Spleen (tissue), 11 donors: Measurements from ENCODE around the gene ADGRV1. TPM values are rescaled to one million over a fixed set of nuclear protein-coding genes. Genes with fewer than 3 reads are reported as not detected.
"Not testable (repeated sequence)": the region's sequence is repeated elsewhere in the genome, so short reads cannot be mapped to it uniquely, and the experiment has no call there.

Experiments used
- DNase-seq: peaks from one replicate; pipeline ENCODE4 v3.0.0-alpha.2; 2020
- H3K27ac ChIP-seq, 8 donors: fragments of 200-600 bp; sonication (generic) in 7 of 8; 1 replicate in 4 of 8; 2 replicates in 4 of 8; pipeline versions ENCODE4 v1.5.0 to v1.8.0; 2016 to 2021; ENCODE audit warnings: inconsistent platforms in 4 of 8, mild to moderate bottlenecking in 4 of 8, moderate library complexity in 1 of 8
- H3K27me3 ChIP-seq, 7 donors: fragments of 200-600 bp; sonication (generic) in 6 of 7; replicated peaks in 1 of 7; 1 replicate in 4 of 7; 2 replicates in 3 of 7; pipeline versions ENCODE4 v1.5.0 to v1.8.0; 2016 to 2021; ENCODE audit warnings: inconsistent platforms in 3 of 7, mild to moderate bottlenecking in 1 of 7
- H3K36me3 ChIP-seq, 6 donors: fragments of 200-600 bp; sonication (generic) in 5 of 6; 1 replicate in 4 of 6; 2 replicates in 2 of 6; pipeline versions ENCODE4 v1.5.0 to v1.8.0; 2016 to 2021; ENCODE audit warnings: inconsistent platforms in 2 of 6
- H3K4me1 ChIP-seq, 6 donors: fragments of 200-600 bp; sonication (generic) in 5 of 6; 1 replicate in 3 of 6; 2 replicates in 3 of 6; pipeline versions ENCODE4 v1.5.0 to v1.8.0; 2016 to 2021; ENCODE audit warnings: inconsistent platforms in 3 of 6
- H3K4me3 ChIP-seq, 8 donors: fragments of 200-600 bp; sonication (generic) in 7 of 8; 1 replicate in 4 of 8; 2 replicates in 4 of 8; pipeline versions ENCODE4 v1.5.0 to v1.8.0; 2016 to 2021; ENCODE audit warnings: inconsistent platforms in 4 of 8, mild to moderate bottlenecking in 4 of 8, moderate library complexity in 2 of 8
- H3K9me3 ChIP-seq, 8 donors: fragments of 200-600 bp; sonication (generic) in 7 of 8; 1 replicate in 4 of 8; 2 replicates in 4 of 8; pipeline versions ENCODE4 v1.5.0 to v1.8.0; 2016 to 2021; ENCODE audit warnings: inconsistent platforms in 4 of 8
- CTCF ChIP-seq, 11 experiments: fragments of 200-600 bp in 7 of 11; fragments of 450-650 bp in 4 of 11; sonication (generic) in 4 of 11; IDR thresholded peaks in 8 of 11; conservative IDR thresholded peaks in 3 of 11; 1 replicate in 7 of 11; 2 replicates in 4 of 11; pipeline versions ENCODE4 v1.4.0 to v1.8.0; 2016 to 2021; ENCODE audit warnings: antibody characterized with exemption in 11 of 11, inconsistent platforms in 4 of 11, mild to moderate bottlenecking in 1 of 11
- POLR2A ChIP-seq, 3 donors: fragments of 450-650 bp; IDR thresholded peaks; one replicate each; pipeline ENCODE4 v1.5.1; 2017; ENCODE audit warnings: antibody characterized with exemption in 3 of 3, mild to moderate bottlenecking in 1 of 3
- POLR2AphosphoS5 ChIP-seq, 3 donors: sonication (generic); formaldehyde crosslinking; IDR thresholded peaks; one replicate each; pipeline ENCODE4 v1.5.1; 2017; ENCODE audit warnings: antibody characterized with exemption in 3 of 3
- WGBS, 5 donors: extraction: QIAGEN DNeasy Blood & Tissue Kit in 3 of 5; methylation state at CpG; one replicate each; pipeline versions ENCODE4 v1.1.5 to v1.1.7; 2013 to 2018; 5-methylcytosine and 5-hydroxymethylcytosine counted together
- intact Hi-C: fragments of 100-400 bp; cut with DNase I; formaldehyde crosslinking; loops from one replicate; pipeline ENCODE4 v1.15.0; 2023; ENCODE audit warnings: low total_unique reads
- polyA plus RNA-seq, 3 donors: library from polyadenylated mRNA; stranded (reverse); fragments of 200-250 nt; gene quantifications; one replicate each; pipeline ENCODE4 v1.2.1, GENCODE V29; 2013
- total RNA-seq, 7 donors: library from RNA; depleted of rRNA in 3 of 7; stranded (reverse); fragments of >200 nt in 3 of 7; fragmentation: NEBNext Ultra II Directional in 4 of 7; extraction: Animal tissue kit (Norgen Biotek cat#: 25700) in 4 of 7; gene quantifications; one replicate each; pipeline versions ENCODE4 v1.1.0 to v1.2.1, GENCODE V29; 2016 to 2021
- donor health status: healthy with polysubstance abuse.
- donor health status: DM: no; HTN: no; CAD: no; lungs with moderate emphysema.
- donor health status: DM: no; HTN: no; CAD: no.
- donor health status: Bipolar disorder and iron deficiency.
- donor health status: healthy.
- donor health status: DM: no; HTN: no; CAD: no.
- donor health status: DM: yes; HTN: yes; CAD: no.

ADGRV1 gene
- total and polyA plus RNA-seq, 10 donors: 0.08 to 0.69 (median 0.28) TPM; not detected in 3

GRCh38 chr5:90581956-90582355 lies 23.4 kb downstream of the ADGRV1 start:
- H3K9me3 ChIP-seq: peaks cover 0 to 20% (median 5%) of the 10 kb centered on the region in 8 donors
- WGBS, 5 donors: 68 to 84% (median 76%) methylated on average over 2 of the region's 2 CpGs
- intact Hi-C loops: no loop called here

GRCh38 chr5:90585337-90585986 lies 26.9 kb downstream of the ADGRV1 start:
- DNase-seq: no peak
- H3K36me3 ChIP-seq: no peaks in the 10 kb centered on the region
- H3K27ac ChIP-seq: no peak overlapping the region
- no peaks in the 10 kb centered on the region for H3K4me1 ChIP-seq
- H3K27me3 ChIP-seq: peaks cover 0 to 30% (median 0%) of the 10 kb centered on the region in 7 donors
- H3K4me3 ChIP-seq: no peak overlapping the region
- intact Hi-C loops: no loop called here
- peaks cover 0 to 4% (median 0%) of the 10 kb centered on the region in 8 donors for H3K9me3 ChIP-seq
- TF ChIP-seq POLR2AphosphoS5 (IDR thresholded peaks at IDR 0.05) (no peak), CTCF (IDR thresholded peaks at IDR 0.05 in 8 of 11, conservative IDR thresholded peaks at IDR 0.05 in 3 of 11) (no peak), POLR2A (IDR thresholded peaks at IDR 0.05) (no peak)
- 77 to 87% (median 80%) methylated on average over 7 of the region's 7 CpGs for WGBS, 5 donors

More at GRCh38 chr5:90581956-90582355, 23.4 kb downstream of the ADGRV1 start:
- no peak overlapping the region for H3K27ac ChIP-seq
- no peaks in the 10 kb centered on the region for H3K4me1 ChIP-seq
- H3K27me3 ChIP-seq: peaks cover 0 to 15% (median 0%) of the 10 kb centered on the region in 7 donors
- H3K4me3 ChIP-seq: no peak overlapping the region
- no peaks in the 10 kb centered on the region for H3K36me3 ChIP-seq
- TF ChIP-seq POLR2AphosphoS5 (IDR thresholded peaks at IDR 0.05) (no peak), CTCF (IDR thresholded peaks at IDR 0.05 in 8 of 11, conservative IDR thresholded peaks at IDR 0.05 in 3 of 11) (no peak), POLR2A (IDR thresholded peaks at IDR 0.05) (no peak)
- no peak for DNase-seq

GRCh38 chr5:90586469-90586868 lies 27.9 kb downstream of the ADGRV1 start:
- Histone ChIP-seq H3K27me3 (peaks cover 0 to 30% (median 0%) of the 10 kb centered on the region in 7 donors), H3K36me3 (no peaks in the 10 kb centered on the region), H3K4me3 (no peak overlapping the region), H3K9me3 (no peaks in the 10 kb centered on the region), H3K4me1 (no peaks in the 10 kb centered on the region), H3K27ac (no peak overlapping the region)
- 52 to 74% (median 53%) methylated on average over 2 of the region's 2 CpGs for WGBS, 5 donors
- intact Hi-C loops: no loop called here
- TF ChIP-seq CTCF (IDR thresholded peaks at IDR 0.05 in 8 of 11, conservative IDR thresholded peaks at IDR 0.05 in 3 of 11): no peak
- no peak for TF ChIP-seq POLR2AphosphoS5 (IDR thresholded peaks at IDR 0.05)
- no peak for TF ChIP-seq POLR2A (IDR thresholded peaks at IDR 0.05)
- no peak for DNase-seq

- Histone ChIP-seq H3K4me1 (no peaks in the 10 kb centered on the region), H3K27ac (no peak overlapping the region), H3K9me3 (peaks cover 0 to 5% (median 0%) of the 10 kb centered on the region in 8 donors), H3K27me3 (peaks cover 0 to 25% (median 0%) of the 10 kb centered on the region in 7 donors), H3K4me3 (no peak overlapping the region), H3K36me3 (no peaks in the 10 kb centered on the region)
- 88 to 98% (median 93%) methylated on average over 3 of the region's 3 CpGs for WGBS, 5 donors
- intact Hi-C loops: no loop called here
- no peak for DNase-seq
- TF ChIP-seq POLR2AphosphoS5 (IDR thresholded peaks at IDR 0.05) (no peak), CTCF (IDR thresholded peaks at IDR 0.05 in 8 of 11, conservative IDR thresholded peaks at IDR 0.05 in 3 of 11) (no peak), POLR2A (IDR thresholded peaks at IDR 0.05) (no peak)
Observed at GRCh38 chr5:90590170-90590569, 31.6 kb downstream of the ADGRV1 start.

- H3K9me3 ChIP-seq, H3K36me3 ChIP-seq, H3K4me3 ChIP-seq, H3K27ac ChIP-seq, intact Hi-C loops, H3K4me1 ChIP-seq, H3K27me3 ChIP-seq, DNase-seq: not testable (repeated sequence)
- 91 to 97% (median 96%) methylated on average over 6 of the region's 6 CpGs for WGBS, 5 donors
Observed at GRCh38 chr5:90593083-90593482, 34.5 kb downstream of the ADGRV1 start.

- DNase-seq: peak; percentile 46
Observed at GRCh38 chr5:90595766-90596165, 37.2 kb downstream of the ADGRV1 start.

More at GRCh38 chr5:90595766-90596165, 37.2 kb downstream of the ADGRV1 start:
- H3K4me1 ChIP-seq, H3K36me3 ChIP-seq, intact Hi-C loops, H3K27me3 ChIP-seq, H3K9me3 ChIP-seq, H3K27ac ChIP-seq, H3K4me3 ChIP-seq: not testable (repeated sequence)
- 92 to 97% (median 96%) methylated on average over 9 to 34 of the region's 34 CpGs; no CpG with 5 or more reads in 1 of the 5 donors for whole genome bisulfite sequencing, 5 donors
